Keratinocyte (primary cell): ENCODE measurements around the gene ASB4. TPM values are rescaled to one million over a fixed set of nuclear protein-coding genes. Genes with fewer than 3 reads are reported as not detected.

Source experiments
- DNase-seq: peaks from one replicate; pipeline ENCODE4 v3.0.0-alpha.2; 2011; ENCODE audit warnings: low read depth, missing footprints, low spot score
- FAIRE-seq: peaks from 2 replicates; lab custom pipeline; 2011; peaks lifted over from hg19 to GRCh38; lab: Jason Lieb, UNC
- H2AFZ ChIP-seq: 2 replicates; pipeline ENCODE4 v1.6.0; 2012; ENCODE audit warnings: low read length, control low read depth, inconsistent platforms; ENCODE audit not compliant: control insufficient read depth
- H3K27ac ChIP-seq: 2 replicates; pipeline ENCODE4 v1.5.1; 2011; ENCODE audit warnings: low read length; ENCODE audit not compliant: control insufficient read depth, insufficient read depth
- H3K27me3 ChIP-seq: 3 replicates; pipeline ENCODE4 v1.6.0; 2011; ENCODE audit warnings: low read length; ENCODE audit not compliant: control insufficient read depth, insufficient read depth; ENCODE audit errors: extremely low read depth
- H3K36me3 ChIP-seq, 2 experiments: 2 replicates in 1 of 2; 3 replicates in 1 of 2; pipeline ENCODE4 v1.5.1; 2011; ENCODE audit warnings: low read length in 2 of 2, mild to moderate bottlenecking in 1 of 2; ENCODE audit not compliant: control insufficient read depth in 2 of 2, insufficient read depth in 2 of 2; ENCODE audit errors: extremely low read depth in 1 of 2
- H3K4me1 ChIP-seq: 3 replicates; pipeline ENCODE4 v1.5.1; 2011; ENCODE audit warnings: low read length; ENCODE audit not compliant: control insufficient read depth, insufficient read depth; ENCODE audit errors: extremely low read depth
- H3K4me2 ChIP-seq: 3 replicates; pipeline ENCODE4 v1.6.0; 2011; ENCODE audit warnings: low read depth, low read length; ENCODE audit not compliant: control insufficient read depth, insufficient read depth; ENCODE audit errors: extremely low read depth
- H3K4me3 ChIP-seq, 3 experiments: fragments of 200-600 bp in 1 of 3; sonication (generic) in 1 of 3; 2 replicates in 2 of 3; 3 replicates in 1 of 3; pipeline ENCODE4 v1.5.1; 2011 to 2016; ENCODE audit warnings: low read length in 3 of 3, mild to moderate bottlenecking in 3 of 3, control low read depth in 2 of 3, inconsistent platforms in 1 of 3, low read depth in 1 of 3, mixed read lengths in 1 of 3, mixed run types in 1 of 3, moderate library complexity in 1 of 3; ENCODE audit not compliant: control insufficient read depth in 2 of 3, insufficient read depth in 2 of 3; ENCODE audit errors: extremely low read depth in 1 of 3
- H3K79me2 ChIP-seq: 2 replicates; pipeline ENCODE4 v1.6.0; 2012; ENCODE audit warnings: low read length; ENCODE audit not compliant: control insufficient read depth, insufficient read depth
- H3K9ac ChIP-seq: 3 replicates; pipeline ENCODE4 v1.6.0; 2011; ENCODE audit warnings: low read length; ENCODE audit not compliant: control insufficient read depth, insufficient read depth; ENCODE audit errors: extremely low read depth
- H3K9me1 ChIP-seq: 3 replicates; pipeline ENCODE4 v1.6.0; 2011; ENCODE audit warnings: low read length; ENCODE audit not compliant: control insufficient read depth, insufficient read depth; ENCODE audit errors: extremely low read depth
- H3K9me3 ChIP-seq: 2 replicates; pipeline ENCODE4 v1.5.1; 2012; ENCODE audit warnings: low read depth, low read length; ENCODE audit not compliant: control insufficient read depth
- H4K20me1 ChIP-seq: 3 replicates; pipeline ENCODE4 v1.6.0; 2011; ENCODE audit warnings: low read length; ENCODE audit not compliant: control insufficient read depth, insufficient read depth; ENCODE audit errors: extremely low read depth
- EZH2 ChIP-seq: IDR thresholded peaks from one replicate; pipeline ENCODE4 v1.6.1; 2012; ENCODE audit warnings: inconsistent platforms, mild to moderate bottlenecking, low read length, moderate library complexity
- dilution Hi-C: fragments of 300-500 bp; cut with MboI; formaldehyde crosslinking; loops from one replicate; pipeline ENCODE4 v1.7.0; 2020; ENCODE audit warnings: low sequenced_read_pairs; ENCODE audit not compliant: extremely low pct_ligation_motif_present
- polyA plus RNA-seq, 5 experiments: library from polyadenylated mRNA; depleted of rRNA in 3 of 5; stranded (reverse) in 3 of 5; stranded (forward) in 1 of 5; unstranded in 1 of 5; fragments of >200 nt; gene quantifications; 1 replicate in 1 of 5; 2 replicates in 3 of 5; 3 replicates in 1 of 5; pipeline versions ENCODE4 v1.2.1 to v1.2.3, GENCODE V29; 2011 to 2012; ENCODE audit warnings: missing spikeins in 2 of 5, low read depth in 1 of 5, low replicate concordance in 1 of 5
- TF ChIP-seq, protein P1 (sequence below), 3 experiments: IDR thresholded peaks in 1 of 3; conservative IDR thresholded peaks in 1 of 3; optimal IDR thresholded peaks in 1 of 3; 2 replicates in 2 of 3; 3 replicates in 1 of 3; pipeline versions ENCODE3 to v1.5.1; 2011; ENCODE audit warnings: low read length in 3 of 3, mild to moderate bottlenecking in 3 of 3, moderate library complexity in 2 of 3, control low read depth in 1 of 3, inconsistent platforms in 1 of 3; ENCODE audit not compliant: insufficient read depth in 2 of 3; ENCODE audit errors: extremely low read depth in 1 of 3

ASB4 gene
- polyA plus RNA-seq, 1 donor (not counting 4 experiments of a cell fraction or from before 2014, with no cell fraction given): not detected

DNA sequence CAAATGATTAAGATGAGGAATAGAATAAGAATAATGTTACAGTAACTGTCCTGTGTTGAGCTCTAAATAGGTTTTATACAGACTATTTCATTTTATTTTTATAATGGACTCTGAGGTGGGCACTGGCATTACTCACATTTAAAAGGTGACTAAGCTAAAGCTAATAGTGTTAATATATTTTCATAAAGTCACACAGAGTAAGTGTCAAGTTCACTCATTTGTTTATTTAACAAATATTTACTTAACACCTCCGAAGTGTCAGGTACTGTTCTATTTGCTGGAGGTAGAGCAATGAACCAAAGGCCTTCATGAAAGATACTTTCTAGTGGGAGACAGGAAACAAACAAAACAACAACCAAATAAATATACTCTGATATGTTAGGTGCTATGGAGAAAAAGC lies 44.0 kb downstream of the ASB4 start:
- H3K9ac ChIP-seq: no peak overlapping the region
- H3K9me1 ChIP-seq: no peaks in the 10 kb centered on the region
- dilution Hi-C loops: no loop called here
- no peaks in the 10 kb centered on the region for H3K9me3 ChIP-seq
- no peaks in the 10 kb centered on the region for H3K27me3 ChIP-seq
- H3K4me1 ChIP-seq: no peaks in the 10 kb centered on the region
- DNase-seq (no peak), FAIRE-seq (no peak)
- H3K4me3 ChIP-seq: no peak overlapping the region
- H4K20me1 ChIP-seq: no peaks in the 10 kb centered on the region
- H3K4me2 ChIP-seq: no peak overlapping the region
- no peaks in the 10 kb centered on the region for H3K79me2 ChIP-seq
- no peaks in the 10 kb centered on the region for H3K36me3 ChIP-seq
- no peak for TF ChIP-seq EZH2
- TF ChIP-seq, protein P1, sequence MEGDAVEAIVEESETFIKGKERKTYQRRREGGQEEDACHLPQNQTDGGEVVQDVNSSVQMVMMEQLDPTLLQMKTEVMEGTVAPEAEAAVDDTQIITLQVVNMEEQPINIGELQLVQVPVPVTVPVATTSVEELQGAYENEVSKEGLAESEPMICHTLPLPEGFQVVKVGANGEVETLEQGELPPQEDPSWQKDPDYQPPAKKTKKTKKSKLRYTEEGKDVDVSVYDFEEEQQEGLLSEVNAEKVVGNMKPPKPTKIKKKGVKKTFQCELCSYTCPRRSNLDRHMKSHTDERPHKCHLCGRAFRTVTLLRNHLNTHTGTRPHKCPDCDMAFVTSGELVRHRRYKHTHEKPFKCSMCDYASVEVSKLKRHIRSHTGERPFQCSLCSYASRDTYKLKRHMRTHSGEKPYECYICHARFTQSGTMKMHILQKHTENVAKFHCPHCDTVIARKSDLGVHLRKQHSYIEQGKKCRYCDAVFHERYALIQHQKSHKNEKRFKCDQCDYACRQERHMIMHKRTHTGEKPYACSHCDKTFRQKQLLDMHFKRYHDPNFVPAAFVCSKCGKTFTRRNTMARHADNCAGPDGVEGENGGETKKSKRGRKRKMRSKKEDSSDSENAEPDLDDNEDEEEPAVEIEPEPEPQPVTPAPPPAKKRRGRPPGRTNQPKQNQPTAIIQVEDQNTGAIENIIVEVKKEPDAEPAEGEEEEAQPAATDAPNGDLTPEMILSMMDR (optimal IDR thresholded peaks at IDR 0.05 in 1 of 3, IDR thresholded peaks at IDR 0.05 in 1 of 3, conservative IDR thresholded peaks at IDR 0.05 in 1 of 3; ENCODE audit: extremely low read depth in 1 of 3, insufficient read depth in 2 of 3, low read length in 3 of 3): no peak
- no peak overlapping the region for H3K27ac ChIP-seq
- no peak overlapping the region for H2AFZ ChIP-seq

DNA sequence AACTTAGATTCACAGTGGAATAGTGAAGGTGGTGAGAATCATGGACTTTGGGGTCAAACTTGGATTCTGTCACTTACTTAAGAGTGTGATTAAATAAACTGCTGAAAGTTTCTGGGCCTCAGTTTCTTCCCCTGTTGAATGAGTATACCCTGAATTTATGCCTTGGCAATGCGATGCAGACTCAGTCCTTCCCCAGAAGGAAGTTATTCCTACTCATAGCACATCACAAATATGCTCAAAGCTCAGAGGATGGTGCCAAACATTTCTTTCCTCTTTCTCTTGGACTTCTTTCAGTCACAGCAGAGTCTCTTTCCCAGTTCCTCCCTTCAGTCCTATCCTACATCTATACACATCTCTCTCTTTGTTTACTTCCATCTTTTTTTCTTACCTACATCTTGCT lies 45.1 kb downstream of the ASB4 start:
- Histone ChIP-seq H3K36me3 (no peaks in the 10 kb centered on the region), H3K4me2 (no peak overlapping the region)

More for the DNA sequence above, 45.1 kb downstream of the ASB4 start:
- H4K20me1 ChIP-seq: no peaks in the 10 kb centered on the region
- H3K27ac ChIP-seq: no peak overlapping the region
- H3K9me1 ChIP-seq: no peaks in the 10 kb centered on the region
- TF ChIP-seq, protein P1 (optimal IDR thresholded peaks at IDR 0.05 in 1 of 3, IDR thresholded peaks at IDR 0.05 in 1 of 3, conservative IDR thresholded peaks at IDR 0.05 in 1 of 3; ENCODE audit: extremely low read depth in 1 of 3, insufficient read depth in 2 of 3, low read length in 3 of 3): no peak
- no peak for TF ChIP-seq EZH2
- H3K4me1 ChIP-seq: no peaks in the 10 kb centered on the region
- no peak overlapping the region for H2AFZ ChIP-seq
- peaks cover 1% of the 10 kb centered on the region for H3K27me3 ChIP-seq
- H3K79me2 ChIP-seq: no peaks in the 10 kb centered on the region
- dilution Hi-C loops: no loop called here
- H3K9ac ChIP-seq: no peak overlapping the region
- FAIRE-seq: no peak
- no peak for DNase-seq
- no peaks in the 10 kb centered on the region for H3K9me3 ChIP-seq
- no peak overlapping the region for H3K4me3 ChIP-seq
